GM19025 (cell line): ENCODE data around the gene TMEM50B.
"Not testable (repeated sequence)": the region's sequence is repeated elsewhere in the genome, so short reads cannot be mapped to it uniquely, and the experiment has no call there.

Experiments used
- ATAC-seq: cut with Tn5 transposase; IDR thresholded peaks from one replicate; pipeline ENCODE4 v1.9.1; 2021; ENCODE audit warnings: mild to moderate bottlenecking, low read depth, moderate library complexity; ENCODE audit not compliant: unreplicated experiment

TMEM50B gene

DNA sequence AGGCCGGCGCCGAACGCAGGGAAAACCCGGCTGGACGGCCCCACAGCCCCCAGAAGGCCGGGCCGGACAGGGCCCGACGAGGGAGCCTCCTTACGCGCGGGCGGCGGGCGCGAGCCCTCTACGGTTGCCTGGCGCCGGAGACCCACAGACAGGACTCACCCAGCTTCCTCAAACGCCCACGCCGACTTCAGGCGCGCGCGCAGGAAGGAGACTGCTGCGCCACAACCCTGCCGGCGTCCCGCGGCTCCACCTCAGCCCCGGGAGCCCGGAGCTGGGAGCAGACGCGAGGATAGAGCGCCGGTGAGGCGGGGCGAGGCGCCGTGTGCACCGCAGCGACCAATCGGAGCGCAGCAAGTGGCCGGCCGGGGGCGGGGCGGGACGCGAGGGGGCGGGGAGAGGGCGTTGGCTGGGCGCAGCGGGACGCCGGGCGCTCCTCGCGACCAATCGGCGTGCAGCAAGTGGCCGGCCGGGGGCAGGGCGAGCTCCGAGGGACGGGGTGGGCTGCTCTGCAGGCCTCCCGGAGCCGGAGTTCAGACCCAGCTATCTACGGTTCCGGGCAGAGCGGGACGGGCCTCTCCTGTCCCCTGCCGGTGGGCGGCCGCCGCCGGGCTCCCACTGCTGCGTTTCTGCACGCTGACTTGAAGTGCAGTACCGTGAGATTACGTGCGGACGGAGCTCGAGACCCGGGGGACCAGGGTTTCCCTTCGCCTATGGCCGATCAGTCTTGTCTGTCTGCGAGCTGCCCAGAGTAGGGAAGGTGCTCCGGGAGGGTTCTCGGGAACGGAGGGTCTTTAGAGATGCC lies at the start of gene TMEM50B:
Gene TMEM50B, minus strand, starts transcription at position 296 of the 802 bp plus-strand sequence. CDS start 11,089 bp downstream, outside the sequence.
- peak; percentile 93 for ATAC-seq

GRCh38 chr21:33522953-33523349 lies 43.2 kb upstream of the TMEM50B start:
- no peak for ATAC-seq

DNA sequence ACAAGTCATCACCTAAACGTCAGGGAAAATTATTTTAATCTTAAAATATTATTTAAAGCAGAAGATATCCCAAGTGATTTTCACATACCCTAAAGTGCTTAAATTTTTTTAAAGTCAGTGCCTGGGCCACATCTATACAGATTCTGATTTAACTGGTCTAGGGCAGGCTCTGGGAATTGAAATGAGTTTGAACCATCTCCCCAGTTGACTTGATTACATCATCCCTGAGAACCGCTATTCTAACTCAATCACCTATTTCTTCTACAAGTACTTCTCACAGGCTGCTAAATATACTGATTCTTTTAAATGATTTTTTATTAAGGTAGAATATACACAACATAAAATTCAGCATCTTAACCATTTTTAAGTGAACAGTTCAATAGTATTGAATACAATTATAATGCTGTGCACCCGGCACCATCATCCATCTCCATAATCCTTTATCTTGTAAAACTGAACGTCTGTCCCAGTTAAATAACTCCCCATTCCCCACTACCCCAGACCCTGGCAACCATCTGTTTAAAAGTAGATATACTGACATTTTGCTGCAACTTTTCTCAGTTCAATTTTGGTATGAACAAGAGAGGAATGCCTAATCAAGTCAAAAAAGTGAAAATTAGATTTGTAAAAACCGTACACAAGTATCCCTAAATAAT lies 42.7 kb upstream of the TMEM50B start:
- ATAC-seq = no peak

GRCh38 chr21:33518899-33519298 lies 39.1 kb upstream of the TMEM50B start:
- no peak for ATAC-seq

DNA sequence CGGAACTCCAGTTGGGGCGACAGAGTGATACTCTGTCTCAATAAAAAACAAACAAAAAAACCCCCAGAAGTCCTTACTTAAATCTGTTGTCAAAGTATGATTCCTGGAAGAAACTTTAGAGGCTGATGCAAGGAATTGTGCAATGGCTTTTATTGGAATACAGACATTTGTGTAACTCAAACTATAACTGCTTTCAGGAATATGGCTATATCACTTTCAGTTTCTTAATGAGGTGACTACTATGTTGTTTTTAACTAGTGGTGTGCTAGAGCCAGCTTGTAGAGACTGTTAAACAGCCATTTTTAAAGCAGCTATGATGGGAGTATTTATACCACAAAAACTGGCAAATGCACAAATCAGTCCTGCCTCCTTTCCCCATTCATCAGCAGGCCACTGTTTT lies 34.5 kb upstream of the TMEM50B start:
- ATAC-seq = no peak

DNA sequence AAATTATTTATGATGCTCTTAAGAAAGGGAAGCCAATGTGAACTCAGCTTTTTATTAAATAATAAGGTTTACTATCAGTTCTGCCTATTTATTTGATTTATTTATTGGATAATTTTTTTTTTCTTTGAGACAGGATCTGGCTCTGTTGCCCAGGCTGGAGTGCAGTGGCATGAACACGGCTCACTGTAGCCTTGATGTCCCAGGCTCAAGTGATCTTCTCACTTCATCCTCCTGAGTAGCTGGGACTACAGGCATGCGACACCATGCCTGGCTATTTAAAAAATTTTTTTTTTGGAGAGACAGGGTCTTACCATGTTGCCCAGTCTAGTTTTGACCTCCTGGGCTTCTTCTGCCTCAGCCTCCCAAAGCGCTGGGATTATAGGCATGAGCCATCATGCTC lies 32.7 kb upstream of the TMEM50B start:
- ATAC-seq = no peak

DNA sequence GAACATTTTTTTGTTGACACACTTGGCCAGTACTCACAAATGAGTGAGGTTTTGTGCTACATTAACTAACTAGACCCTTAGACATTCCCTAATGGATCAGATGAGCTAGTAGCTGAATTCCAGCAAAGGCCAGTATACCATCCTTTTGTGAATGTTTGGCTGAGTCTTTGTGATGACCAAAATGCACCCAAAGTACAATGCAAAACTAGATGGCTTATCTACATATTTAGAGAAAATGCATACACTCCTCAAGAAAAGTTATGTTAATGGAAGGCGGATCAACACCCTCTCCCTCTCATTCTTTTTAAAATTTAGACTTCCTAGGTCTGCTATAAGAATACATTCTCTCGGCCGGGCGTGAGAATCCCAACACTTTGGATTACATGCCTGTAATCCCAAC lies 31.9 kb upstream of the TMEM50B start:
- ATAC-seq = no peak

DNA sequence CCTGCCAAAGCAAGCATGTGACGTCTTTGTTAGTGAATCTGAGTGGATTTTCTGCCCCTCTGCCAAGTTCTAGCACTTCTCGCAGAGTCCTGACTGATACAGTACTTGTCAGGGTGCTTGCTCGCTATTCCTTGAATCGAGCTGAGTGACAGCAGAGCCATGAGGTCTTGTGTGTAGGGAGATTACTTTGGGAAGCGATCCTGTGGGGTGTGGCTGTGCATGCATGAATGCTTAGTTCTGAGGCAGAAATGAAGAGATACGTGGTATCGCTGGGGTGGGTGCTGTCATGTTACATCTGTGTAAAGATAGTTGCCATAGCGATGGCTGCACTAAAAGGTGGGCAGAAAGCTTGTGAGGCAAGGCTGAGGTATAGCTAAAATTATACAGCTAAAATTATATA lies 31.1 kb upstream of the TMEM50B start:
- no peak for ATAC-seq

DNA sequence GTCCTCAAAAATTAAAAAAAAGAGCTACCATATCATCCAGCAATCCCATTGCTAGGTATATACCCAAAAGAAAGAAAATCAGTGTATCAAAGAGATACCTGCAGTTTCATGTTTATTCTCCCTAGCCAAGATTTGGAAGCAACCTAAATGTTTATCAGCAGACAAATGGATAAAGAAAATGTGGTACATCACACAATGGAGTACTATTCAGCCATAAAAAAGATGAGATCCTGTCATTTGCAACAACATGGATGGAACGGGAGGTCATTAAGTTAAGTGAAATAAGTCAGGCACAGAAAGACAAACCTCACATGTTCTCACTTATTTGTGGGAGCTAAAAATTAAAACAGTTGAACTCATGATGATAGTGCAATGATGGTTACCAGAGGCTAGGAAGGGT lies 27.2 kb upstream of the TMEM50B start:
- not testable (repeated sequence) for ATAC-seq

- no peak for ATAC-seq
Measured at GRCh38 chr21:33505833-33506232, 26.1 kb upstream of the TMEM50B start.

DNA sequence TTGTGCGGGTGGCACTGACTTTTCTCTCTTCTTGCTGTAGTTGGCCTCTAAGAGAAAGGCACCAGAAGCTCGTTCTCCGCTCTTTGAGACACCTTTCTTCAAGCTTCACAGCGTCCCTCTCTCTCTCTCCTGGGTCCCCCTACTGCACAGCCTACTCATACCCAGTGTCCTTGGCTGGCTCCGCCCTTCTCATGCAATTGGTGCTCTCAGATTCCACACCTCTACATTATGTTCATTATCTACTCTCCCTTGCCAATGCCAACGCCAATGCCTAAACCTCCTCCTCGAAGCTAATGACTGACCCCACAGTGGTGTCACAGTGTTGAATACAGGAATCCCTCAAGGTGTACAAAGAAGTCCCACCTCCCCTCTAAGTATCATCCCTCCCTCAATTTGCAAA lies 16.6 kb upstream of the TMEM50B start:
- no peak for ATAC-seq

GRCh38 chr21:33495743-33496142 lies 16.0 kb upstream of the TMEM50B start:
- ATAC-seq = no peak

GRCh38 chr21:33493756-33494155 lies 14.0 kb upstream of the TMEM50B start:
- no peak for ATAC-seq

GRCh38 chr21:33492571-33492970 lies 12.8 kb upstream of the TMEM50B start:
- no peak for ATAC-seq

GRCh38 chr21:33491373-33492102 lies 11.8 kb upstream of the TMEM50B start, which contains the start of gene DNAJC28:
Gene DNAJC28 (minus strand): TSS chr21:33491716. CDS start chr21:33489393, 2,323 bp downstream.
- ATAC-seq = peak; percentile 97

- no peak for ATAC-seq
Measured at GRCh38 chr21:33490991-33491372, 11.2 kb upstream of the TMEM50B start.

- no peak for ATAC-seq
Measured at GRCh38 chr21:33488936-33489335, 9.2 kb upstream of the TMEM50B start.

DNA sequence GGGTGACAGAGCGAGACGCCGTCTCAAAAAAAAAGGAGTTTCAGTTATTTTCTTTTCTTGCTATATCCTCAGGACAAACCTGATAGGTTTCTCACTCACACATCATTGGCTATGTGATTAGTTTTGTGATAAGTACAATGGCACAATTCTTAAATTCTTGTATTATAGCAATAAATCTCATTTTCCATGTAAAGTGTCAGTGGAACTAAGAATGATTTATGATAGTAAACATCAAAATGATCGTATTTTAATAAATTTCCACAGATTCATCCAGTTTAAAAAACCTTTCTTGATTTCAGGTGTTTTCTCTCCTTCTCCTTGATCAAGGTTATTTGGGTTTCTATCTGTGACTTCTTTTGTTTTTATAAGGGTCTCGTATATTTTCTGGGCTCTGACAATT lies 8.2 kb upstream of the TMEM50B start:
- ATAC-seq = no peak

DNA sequence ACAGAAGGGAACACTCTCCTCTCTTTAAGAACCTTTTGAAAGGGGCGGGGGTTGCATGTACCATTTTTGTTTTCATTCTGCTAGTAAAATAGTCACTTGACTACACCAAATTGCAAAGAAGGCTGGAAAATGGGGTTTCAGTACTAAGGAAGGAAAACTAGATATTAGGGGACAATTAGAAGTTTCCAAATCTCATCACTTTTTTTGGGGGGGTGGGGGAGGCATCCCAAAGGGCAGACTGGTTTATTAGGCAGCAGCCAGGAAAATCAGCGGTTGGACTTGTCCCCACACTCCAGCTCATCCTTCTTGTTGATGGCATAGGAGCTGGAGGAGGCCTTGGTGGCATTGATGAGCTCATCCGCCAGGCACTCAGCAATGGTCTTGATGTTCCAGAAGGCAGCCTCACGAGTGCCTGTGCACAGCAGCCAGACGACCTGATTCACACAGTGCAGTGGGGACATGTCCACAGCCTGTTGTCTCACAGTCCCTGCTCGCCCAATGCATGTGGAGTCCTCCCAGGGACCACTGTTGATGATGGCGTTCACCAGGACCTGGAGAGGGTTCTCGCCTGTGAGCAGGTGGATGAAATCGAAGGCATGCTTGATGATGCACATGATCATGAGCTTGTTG lies 1.7 kb upstream of the TMEM50B start:
- no peak for ATAC-seq

DNA sequence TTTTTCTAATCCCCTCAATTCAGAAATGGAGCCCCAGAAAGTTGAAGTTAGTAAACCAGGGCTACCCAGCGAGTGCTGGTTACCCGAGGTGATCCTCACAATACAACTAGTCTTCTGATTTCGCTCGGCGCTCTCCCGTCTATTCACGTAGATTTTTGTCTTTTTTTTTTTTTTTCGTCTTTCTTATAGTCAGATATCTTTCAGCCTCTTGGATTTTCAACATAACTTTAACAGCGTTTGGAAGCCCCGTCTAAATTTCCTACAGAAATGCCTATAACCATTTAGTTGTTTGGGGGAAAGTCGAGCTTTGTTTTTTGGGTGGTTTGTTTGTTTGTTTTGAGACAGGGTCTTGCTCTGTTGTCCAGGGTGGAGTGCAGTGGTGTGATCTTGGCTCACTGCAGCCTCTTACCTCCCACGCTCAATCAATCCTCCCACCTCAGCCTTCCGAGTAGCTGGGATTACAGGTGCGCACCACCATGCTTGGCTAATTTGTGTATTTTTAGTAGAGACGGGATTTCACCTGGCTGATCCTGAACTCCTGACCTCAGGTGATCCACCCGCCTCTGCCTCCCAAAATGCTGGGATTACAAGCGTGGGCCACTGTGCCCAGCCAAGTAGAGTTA lies 818 bp upstream of the TMEM50B start:
- ATAC-seq = no peak
